Measurements from ENCODE around the gene ZCCHC3.
A peak's percentile ranks its signal among the peaks of the same experiment; 100 is the strongest.
"Not testable (repeated sequence)": the region's sequence is repeated elsewhere in the genome, so short reads cannot be mapped to it uniquely, and the experiment has no call there.

Gene ZCCHC3, protein sequence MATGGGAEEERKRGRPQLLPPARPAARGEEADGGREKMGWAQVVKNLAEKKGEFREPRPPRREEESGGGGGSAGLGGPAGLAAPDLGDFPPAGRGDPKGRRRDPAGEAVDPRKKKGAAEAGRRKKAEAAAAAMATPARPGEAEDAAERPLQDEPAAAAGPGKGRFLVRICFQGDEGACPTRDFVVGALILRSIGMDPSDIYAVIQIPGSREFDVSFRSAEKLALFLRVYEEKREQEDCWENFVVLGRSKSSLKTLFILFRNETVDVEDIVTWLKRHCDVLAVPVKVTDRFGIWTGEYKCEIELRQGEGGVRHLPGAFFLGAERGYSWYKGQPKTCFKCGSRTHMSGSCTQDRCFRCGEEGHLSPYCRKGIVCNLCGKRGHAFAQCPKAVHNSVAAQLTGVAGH

DNA sequence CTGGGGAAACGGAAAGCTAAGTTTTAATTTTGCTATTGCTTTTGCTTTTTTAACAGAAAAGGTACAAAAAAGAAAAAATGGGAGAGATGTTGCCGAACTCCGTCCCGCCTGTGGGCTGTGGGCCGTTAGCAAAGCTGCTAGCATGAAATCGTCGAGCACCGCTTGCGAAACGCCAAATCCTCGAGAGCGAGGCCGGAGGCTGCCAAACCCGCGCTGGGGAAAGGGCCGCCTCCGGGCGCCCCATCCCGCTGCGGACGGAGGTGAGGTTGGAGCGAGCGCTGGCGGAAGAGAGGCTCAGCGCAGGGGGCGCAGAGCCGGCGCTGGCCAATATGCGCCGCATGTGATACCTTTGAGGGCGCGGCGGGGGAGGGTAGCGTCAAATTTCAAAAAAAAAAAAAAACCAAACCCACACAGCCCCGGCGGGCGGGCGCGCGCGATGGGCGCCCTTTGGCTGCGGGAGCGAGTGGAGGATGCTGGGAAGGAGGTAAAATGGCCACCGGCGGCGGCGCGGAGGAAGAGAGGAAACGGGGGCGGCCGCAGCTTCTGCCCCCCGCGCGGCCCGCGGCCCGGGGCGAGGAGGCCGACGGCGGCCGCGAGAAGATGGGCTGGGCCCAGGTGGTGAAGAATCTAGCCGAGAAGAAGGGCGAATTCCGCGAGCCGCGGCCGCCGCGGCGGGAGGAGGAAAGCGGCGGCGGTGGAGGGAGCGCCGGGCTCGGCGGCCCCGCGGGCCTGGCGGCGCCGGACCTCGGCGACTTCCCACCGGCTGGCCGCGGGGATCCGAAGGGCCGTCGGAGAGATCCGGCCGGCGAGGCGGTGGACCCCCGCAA lies at the start of gene ZCCHC3:
ZCCHC3 (plus strand) TSS at position 473 of the 827 bp plus-strand sequence; CDS start at position 490, 17 bp downstream.
- peak; percentile 87 to 88 for DNase-seq

DNA sequence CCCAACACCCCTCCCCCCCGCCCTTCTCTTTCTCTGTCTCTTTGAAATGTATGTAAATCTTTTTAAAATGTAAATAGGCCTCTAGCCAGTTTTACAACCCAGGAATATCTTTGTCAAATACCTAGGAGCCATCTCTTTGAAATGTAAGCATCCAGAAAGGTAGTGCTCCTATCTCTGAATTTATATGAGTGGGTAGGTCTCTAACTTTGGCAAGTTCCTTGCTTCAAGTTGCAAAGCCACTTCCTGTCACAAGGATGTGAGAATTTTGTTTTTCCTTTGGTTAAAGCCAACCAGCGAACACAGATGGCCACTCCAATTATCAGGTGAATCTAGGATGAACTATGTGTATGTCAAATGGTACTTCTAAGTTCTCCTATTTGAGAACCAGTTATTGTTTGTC lies 46.0 kb upstream of the ZCCHC3 start:
- DNase-seq = no peak

DNA sequence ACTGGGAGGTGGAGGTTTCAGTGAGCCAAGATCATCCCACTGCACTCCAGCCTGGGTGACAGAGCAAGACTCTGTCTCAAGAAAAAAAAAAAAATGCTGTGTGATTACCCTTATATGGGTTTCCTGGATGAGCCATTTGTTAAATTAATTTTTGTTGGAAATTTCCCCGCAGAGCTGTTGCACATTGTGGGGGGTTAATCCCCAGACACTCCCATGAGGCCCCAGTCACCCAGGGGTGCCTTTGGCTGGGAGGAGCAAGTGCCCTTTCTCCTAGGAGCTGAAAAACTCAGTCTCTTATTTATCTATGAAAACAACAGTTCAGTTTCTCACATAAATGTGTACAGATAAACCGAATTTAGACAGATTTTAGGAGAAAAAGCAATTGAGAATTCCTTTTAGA lies 44.6 kb upstream of the ZCCHC3 start:
- no peak for DNase-seq

DNA sequence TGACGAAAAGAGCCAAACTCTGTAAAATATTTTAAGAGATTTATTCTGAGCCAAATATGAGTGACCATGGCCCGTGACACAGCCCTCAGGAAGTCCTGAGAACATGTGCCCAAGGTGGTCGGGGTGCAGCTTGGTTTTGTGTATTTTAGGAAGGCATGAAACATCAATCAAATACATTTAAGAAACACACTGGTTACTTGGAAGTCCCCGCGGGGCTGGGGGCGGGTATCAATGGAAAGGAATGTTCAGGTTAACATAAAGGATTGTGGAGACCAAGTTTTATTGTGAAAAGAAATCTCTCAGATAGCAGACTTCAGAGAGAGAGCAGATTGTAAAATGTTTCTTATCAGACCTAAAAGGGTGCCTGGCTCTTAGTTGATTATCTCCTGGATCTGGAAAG lies 43.9 kb upstream of the ZCCHC3 start:
- DNase-seq = not testable (repeated sequence)

DNA sequence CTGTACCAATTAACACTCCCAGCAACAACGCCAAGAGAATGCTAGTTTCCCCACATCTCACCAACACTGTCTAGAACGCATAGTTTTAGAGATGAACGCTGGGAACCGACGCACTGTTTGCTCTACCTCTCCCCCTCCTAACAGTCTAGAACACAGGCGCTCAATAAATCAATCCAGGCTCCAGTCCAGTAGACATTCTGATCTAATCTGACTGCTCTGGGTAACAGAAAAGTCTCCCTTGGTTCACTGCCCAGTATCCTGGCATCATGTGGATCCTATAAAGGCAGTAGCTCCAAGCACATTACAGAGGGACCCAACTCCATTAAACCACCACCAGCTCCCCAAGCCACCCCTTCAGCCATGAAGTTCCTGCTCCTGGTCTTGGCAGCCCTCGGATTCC lies 40.0 kb upstream of the ZCCHC3 start, which contains the start of gene DEFB132:
DEFB132 (plus strand) TSS at position 306 of the 400 bp plus-strand sequence; CDS start at position 361, 55 bp downstream.
- no peak for DNase-seq

DNA sequence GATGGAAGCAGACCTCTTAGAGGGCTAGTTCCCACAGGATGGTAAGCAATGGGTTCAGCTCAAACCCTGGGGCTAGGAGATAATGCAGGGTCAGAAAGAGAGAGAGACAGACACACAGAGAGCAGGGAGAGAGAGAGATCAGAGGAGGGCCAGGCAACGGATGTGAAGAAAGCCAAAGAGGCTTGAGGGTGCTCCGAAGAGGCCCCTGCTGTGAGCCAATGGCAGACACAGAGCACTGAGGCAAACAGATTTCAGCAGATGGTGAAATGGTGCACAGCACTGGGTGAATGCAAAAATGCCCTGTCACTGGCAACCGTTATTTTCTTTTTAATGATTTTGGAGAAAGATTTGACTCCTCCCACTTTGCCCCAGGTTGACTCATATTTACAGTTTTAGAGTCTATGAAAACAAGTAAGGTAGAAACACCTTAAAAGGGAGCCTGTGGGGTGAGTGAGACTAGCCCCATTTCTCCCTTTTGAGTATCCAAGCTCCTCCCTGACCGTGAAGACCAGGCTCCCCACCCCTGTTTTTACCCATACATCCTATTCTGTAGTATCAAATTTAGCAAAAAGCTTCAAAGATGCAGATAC lies 39.0 kb upstream of the ZCCHC3 start:
- no peak for DNase-seq

DNA sequence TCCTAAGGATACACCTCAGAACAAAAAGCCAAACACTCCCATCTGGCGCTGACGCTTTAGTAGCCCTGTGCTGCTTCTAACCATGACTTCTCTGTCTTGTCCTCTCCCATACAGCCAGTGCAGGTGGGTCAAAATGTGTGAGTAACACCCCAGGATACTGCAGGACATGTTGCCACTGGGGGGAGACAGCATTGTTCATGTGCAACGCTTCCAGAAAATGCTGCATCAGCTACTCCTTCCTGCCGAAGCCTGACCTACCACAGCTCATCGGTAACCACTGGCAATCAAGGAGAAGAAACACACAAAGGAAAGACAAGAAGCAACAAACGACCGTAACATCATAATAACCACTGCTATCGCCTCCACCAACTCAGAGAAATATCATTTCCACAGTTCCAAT lies 38.4 kb upstream of the ZCCHC3 start:
- no peak for DNase-seq

DNA sequence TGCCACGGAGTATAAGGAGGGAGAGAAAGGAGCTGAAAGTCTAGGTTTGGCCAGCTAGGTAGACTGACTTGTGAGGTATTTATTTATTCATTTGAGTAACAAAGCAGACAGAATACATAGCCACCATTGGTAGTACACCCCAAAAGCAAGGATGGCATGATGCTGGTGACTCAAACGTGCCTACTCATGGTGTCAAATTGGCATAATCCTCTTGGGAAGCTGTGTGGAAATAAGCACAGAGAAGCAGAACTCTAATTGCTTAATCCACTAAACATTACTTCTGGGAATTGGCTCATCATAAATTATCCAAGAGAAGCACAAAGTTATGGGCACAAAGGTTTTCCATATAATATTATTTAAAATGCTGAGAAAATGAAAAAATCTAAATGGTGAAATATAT lies 37.4 kb upstream of the ZCCHC3 start:
- no peak for DNase-seq

DNA sequence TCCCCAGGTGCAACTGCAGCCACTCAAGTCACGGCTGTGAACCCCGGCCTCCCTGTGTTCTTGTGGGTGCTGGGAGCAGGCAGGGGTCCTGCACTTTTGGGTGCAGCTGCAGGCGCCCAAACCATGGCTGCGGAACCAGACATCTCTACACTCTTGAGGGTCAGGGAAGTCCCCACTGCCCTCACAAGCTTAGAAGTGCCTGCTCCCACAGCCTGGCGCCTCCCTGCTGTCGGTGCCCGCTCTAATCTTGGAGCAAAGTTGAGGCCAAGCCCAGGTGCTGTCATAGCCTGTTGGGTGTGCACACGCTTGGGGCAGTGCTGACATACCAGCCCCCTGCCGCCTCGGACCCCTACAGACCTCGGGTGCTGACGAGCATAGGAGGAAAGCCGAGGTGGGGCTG lies 33.7 kb upstream of the ZCCHC3 start:
- no peak for DNase-seq

DNA sequence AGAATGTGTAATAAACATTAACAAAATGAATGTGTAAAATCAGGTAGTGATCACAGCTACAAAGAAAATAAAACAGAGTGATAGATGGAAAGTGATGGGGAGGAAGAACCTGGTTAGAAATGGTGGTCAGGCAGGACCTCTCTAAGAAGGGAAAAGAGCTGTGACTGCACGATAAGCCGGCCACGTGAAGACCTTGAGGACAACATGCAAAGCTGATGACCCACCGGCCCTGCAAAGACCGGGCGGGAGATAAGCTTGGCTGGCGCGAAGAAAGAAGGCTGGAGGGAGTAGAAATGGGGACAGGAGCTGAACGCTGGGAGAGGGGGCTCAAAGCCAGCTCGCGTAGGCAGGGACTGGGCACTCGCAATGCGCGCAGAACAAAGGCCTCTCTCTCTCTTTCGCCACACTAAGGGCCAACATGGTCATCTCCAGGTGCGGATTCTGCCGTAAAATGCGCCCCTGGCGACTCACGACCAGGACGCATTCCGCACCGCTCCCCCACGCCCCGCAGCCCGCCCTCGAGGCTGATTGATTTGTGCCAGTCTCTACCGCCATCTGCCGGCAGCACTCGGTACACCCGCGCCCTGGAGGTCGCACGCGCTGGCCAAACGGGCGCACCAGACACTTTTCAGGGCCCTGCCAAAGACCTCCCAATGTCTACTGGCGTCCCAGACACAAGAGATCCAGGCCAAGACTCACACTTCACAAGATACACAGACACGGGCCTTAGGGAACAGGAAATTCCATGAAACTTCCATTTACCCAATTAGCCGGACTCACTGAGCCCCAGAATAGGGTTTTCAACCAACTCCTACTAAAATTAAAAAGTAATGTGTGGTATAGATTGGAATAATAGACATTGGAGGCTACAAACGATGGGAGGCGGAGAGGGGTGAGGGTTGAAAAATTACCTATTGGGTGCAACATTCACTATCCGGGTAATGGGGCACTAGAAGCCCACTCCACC lies 30.5 kb upstream of the ZCCHC3 start:
- DNase-seq = peak; percentile 95

DNA sequence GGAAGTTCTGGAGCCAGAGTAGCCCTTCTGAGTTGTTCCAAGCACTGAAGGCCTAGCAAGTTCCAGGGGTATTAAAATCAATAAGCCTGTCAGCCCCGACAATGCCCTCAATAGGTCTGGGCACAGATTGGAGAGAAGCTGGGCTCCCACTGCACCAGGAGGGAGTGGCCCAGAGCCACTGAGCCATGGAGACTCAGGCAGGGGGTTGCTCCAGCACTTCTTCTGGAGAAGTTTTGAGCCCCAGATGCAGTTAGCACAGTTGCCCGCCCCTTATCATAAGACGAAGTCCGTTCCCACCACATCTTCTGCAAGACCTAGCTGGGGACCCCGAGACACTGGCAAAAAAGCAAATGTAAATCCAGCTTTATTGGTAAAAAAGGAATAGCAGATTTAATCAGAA lies 26.9 kb upstream of the ZCCHC3 start:
- no peak for DNase-seq

DNA sequence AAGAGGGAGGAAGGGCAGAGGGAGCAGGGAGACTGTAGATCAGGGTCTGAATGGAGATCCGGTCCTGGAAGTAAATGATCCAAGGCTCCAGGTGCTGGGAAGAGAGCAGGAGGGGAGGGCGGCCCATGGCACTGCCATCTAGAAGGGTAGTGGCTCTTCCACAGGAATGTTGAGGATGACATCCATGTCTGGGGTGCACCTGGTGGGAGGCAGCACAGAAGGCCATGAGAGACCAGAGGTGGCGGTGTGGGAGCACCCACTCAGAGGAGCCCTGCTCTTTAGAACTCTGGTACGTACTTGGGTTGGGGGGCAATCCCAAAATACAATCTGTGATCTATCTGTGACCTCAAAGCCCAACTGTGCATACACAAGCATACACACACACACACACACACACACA lies 26.3 kb upstream of the ZCCHC3 start:
- DNase-seq = no peak

DNA sequence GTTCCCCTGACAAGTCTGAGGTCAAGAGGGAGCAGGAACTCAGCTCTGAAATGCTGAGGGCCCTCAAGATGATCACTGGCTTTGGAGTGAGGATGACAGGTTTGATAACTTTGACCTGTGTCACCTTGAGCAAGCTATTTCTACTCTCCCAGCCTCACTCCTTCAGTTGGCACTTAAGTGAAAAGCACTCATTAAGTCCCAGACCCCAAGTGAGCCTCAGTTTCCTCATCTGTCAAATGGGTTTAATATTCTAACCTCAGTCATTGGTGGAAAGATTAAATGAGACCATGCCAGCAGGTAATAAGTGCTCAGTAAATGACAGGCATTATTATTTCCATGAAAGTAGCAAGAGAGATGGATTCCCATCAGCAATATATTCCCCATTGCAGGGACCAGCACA lies 25.8 kb upstream of the ZCCHC3 start:
- DNase-seq = no peak

DNA sequence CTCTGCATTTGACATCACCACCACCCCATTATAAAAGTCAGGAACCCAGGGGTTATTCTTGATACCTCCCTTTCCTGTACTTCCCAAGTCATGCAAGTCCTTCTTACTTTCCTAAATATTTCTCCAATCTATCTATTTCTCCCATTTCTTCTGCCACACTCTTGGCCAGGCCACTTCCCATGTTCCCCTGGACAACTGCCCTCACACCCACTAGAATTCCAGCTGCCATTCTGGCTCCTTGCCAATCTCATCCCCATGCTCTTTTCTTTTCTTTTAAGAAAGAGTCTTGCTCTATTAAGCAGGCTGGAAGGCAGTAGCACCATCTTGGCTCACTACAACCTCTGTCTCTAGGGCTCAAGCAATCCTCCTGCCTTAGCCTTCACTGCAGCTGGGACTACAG lies 24.7 kb upstream of the ZCCHC3 start:
- no peak for DNase-seq

DNA sequence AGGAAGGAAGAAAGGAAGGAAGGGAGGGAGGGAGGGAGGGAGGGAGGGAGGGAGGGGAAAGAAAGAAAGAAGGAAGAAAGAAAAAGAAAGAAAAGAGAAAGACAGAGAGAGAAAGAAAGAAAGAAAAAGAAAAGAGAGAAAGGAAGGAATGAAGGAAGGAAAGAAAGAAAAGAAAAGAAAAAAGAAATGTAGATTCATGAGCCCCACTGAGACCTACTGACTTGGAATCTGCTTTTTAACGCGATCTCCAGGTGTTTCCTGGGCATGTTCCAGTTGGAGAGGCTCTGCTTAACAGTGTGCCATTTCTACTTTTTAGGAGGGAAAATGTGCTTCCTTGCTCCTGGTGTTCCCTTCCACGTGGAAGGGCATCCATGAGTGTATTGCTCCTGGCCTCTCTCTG lies 23.5 kb upstream of the ZCCHC3 start:
- no peak for DNase-seq

DNA sequence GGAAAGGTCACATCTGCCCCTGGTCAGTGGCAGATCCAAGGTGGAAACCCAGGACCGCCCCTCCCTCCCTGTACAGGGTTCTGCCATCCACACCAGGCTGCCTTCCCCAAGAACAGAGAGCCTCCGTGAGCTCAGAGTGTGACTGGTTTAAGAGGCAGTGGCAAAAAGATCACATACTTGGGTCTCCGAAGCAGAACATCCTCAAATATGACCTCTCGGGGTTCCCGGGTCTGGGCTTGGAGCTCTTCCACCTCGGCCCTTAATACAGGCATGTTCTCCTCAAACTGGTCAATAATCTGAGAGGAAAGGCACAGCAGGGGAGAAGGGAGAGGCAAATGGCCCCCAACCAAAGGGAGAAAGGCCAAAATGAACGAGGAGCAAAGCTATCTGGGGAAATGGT lies 21.6 kb upstream of the ZCCHC3 start:
- no peak for DNase-seq

DNA sequence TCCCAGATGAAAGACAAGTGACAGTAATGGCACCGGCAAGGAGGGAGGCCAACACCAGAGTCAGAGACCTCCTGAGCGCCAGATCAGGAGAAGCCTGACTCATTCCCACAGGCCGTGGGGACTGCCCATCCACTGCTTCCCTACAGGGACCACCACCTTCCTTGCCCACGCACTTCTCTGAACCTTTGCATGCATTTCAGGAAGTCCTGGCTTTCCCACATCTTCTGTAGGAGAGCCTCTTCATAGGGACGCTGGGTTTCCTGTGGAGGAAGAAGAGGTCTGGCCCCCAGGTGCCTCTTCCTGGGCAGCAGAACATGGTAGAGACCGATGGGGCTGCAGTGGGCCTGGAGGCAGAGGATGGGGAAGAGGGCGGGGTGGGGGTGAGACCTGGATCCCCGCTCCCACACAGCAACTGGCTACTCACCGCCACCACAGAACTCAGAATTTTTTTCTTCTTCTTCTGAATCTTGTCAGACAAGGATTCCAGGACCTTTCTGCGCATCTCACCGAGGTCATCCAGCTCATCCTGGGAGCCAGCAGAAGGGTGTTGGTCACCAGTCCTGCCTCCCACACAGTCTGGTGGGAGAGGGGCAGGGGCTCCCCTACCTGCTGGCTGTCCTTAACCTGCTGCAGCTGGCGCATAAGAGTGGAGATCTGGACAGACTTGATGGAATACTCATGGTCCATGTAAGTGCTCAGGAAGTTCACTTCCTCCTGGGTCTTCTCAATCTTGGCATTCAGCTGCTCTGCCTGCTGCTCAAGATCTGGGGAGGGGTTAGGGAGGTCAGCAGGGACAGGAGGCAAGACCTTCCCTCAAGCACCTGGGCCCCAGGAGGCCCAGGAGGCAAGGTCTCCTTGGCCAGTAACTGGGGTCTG lies 20.5 kb upstream of the ZCCHC3 start:
- peak in 1 of 2 experiments; percentile 12 for DNase-seq

DNA sequence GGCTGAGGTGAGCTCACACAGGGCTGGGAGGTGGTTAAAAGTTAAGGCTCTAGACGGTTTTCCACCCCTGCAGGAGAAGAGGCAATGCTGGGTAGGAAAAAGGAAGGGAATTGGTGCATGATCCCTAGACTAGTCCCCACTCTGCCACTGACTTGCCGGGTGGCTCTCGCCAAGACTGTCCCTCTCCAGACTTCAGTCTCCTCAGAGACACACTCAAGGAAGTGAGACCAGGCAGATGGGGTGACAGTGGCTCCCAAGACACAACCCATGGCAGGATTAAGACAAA lies 19.9 kb upstream of the ZCCHC3 start:
- no peak for DNase-seq

DNA sequence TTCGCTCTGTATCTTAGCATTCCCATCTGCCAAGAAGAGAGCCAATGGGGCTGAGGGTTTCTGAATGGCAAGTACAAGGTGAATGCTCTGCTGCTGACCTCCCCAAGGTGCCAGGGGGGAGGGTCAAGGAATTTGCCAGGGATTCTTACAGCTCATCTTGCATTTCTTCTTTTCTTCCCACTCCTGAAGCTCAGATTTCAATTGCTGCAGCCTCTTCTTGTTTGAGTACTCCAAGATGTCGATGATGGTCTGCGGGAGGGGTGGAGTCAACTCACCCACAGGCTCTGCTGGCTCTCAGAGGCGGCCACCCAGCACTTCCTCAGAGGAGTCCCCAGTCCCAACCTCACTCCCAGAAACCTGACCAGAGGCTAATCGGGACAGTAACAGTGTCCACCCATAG lies 19.2 kb upstream of the ZCCHC3 start:
- DNase-seq = peak in 1 of 2 experiments; percentile 16

DNA sequence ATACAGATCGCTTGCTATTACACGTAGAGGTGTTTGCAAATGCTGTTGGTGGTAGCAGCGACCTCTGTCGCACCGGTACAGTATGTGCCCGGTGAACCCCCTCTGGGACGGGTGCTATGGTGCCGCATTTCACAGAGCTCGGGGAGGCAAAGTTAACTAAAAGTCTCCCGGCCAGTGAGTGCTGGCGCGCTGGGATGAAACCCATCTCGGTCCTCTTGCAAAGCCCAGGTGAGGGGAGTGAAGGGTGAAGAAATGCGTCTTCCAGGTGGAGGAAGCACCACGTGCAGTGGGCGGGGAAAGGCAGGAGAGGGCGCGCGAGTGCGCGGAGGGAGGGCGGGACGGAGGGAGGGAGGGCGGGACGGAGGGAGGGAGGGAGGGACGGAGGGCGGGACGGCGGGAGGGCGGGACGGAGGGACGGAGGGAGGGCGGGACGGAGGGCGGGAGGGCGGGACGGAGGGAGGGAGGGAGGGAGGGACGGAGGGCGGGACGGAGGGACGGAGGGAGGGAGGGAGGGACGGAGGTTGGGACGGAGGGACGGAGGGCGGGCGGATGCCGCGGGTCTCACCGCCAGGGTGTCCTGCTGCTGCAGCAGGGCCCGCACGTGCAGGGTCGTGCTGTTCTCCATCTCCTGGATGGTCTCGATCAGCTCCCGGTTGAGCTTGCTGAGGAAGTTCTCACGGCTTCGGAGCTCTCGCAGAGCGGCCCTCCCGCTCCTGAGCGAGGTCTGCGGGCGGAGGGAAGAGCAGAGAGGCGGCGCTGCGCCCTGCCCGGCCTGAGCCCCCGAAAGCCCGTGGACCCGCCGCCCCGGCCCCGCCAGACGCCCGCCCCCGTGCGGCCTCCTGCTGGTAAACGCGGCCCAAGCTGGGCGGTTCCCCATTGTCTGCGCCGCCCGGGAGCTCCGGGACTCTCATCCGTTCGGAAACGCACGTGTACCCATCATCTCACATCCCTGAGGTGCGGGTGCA lies 18.5 kb upstream of the ZCCHC3 start:
- DNase-seq = peak in 1 of 2 experiments; percentile 11
